H7 (cell line): ENCODE data around the gene DGKI. TPM values are rescaled to one million over a fixed set of nuclear protein-coding genes. Genes with fewer than 3 reads are reported as not detected.
"Not testable (repeated sequence)": the region's sequence is repeated elsewhere in the genome, so short reads cannot be mapped to it uniquely, and the experiment has no call there.

ENCODE experiments used
- DNase-seq: peaks from one replicate; pipeline ENCODE4 v3.0.0; 2012
- H3K27me3 ChIP-seq: 2 replicates; pipeline ENCODE4 v1.6.0; 2011; ENCODE audit warnings: mild to moderate bottlenecking, low read length; ENCODE audit not compliant: control insufficient read depth, insufficient read depth
- H3K36me3 ChIP-seq: replicated peaks from 2 replicates; pipeline ENCODE4 v1.5.1; 2011; ENCODE audit warnings: low read length; ENCODE audit not compliant: control insufficient read depth, insufficient read depth
- H3K4me3 ChIP-seq: 2 replicates; pipeline ENCODE4 v1.5.1; 2011; ENCODE audit warnings: low read depth, mild to moderate bottlenecking, control low read depth, low read length, moderate library complexity; ENCODE audit not compliant: insufficient read depth
- total RNA-seq: library from RNA; depleted of rRNA; stranded (reverse); fragments of >200 nt; shearing (Covaris generic); gene quantifications from 2 replicates; pipeline ENCODE4 v1.2.3, GENCODE V29; 2014

The DGKI gene
- total RNA-seq, 1 experiment from 2014 or later, result 0.14 TPM

DNA sequence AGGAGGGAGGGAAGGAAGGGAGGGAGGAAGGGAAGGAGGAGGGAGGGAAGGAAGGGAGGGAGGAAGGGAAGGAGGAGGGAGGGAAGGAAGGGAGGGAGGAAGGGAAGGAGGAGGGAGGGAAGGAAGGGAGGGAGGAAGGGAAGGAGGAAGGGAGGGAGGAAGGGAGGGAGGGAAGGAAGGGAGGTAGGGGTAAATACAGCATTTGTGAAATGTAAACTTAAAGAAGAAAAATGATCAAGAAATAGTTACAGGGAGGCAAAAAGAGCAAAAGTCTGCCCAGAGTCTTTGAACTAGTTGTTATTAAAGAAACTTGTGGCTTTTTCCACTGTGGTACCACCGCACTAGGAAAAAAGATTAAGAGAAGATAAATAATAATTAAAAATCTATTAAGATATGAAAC is 398.2 kb downstream of the DGKI start:
- not testable (repeated sequence) for H3K4me3 ChIP-seq, H3K36me3 ChIP-seq, H3K27me3 ChIP-seq, DNase-seq

GRCh38 chr7:137446025-137446424 is 400.7 kb downstream of the DGKI start:
- H3K36me3 ChIP-seq, result no peaks in the 10 kb centered on the region
- H3K4me3 ChIP-seq, result no peak overlapping the region
- no peaks in the 10 kb centered on the region for H3K27me3 ChIP-seq
- DNase-seq, result no peak

DNA sequence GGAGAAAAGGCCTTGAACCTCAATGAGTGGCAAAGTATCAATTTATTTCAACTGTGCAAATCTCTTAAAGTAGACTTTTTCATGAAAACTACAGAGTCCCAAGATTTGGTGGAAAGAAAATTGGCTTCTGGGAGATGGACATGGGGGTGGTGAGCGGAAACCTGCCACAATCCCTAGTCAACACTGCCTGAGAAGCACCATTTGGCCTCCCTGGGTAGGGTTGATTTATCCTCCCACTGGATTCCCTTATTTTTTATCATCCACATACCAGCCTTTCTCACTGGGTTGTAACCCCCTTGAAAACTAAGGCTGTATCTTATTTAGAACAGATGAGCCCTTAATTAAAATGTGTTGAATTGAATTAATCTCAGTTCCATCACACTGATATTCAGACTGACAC is 401.5 kb downstream of the DGKI start:
- DNase-seq, result no peak
- no peaks in the 10 kb centered on the region for H3K27me3 ChIP-seq

GRCh38 chr7:137443616-137444015 is 403.2 kb downstream of the DGKI start:
- Histone ChIP-seq H3K36me3 (no peaks in the 10 kb centered on the region), H3K27me3 (no peaks in the 10 kb centered on the region), H3K4me3 (no peak overlapping the region)
- DNase-seq, result no peak

More for the DNA sequence above, 401.5 kb downstream of the DGKI start:
- Histone ChIP-seq H3K36me3 (no peaks in the 10 kb centered on the region), H3K4me3 (no peak overlapping the region)

DNA sequence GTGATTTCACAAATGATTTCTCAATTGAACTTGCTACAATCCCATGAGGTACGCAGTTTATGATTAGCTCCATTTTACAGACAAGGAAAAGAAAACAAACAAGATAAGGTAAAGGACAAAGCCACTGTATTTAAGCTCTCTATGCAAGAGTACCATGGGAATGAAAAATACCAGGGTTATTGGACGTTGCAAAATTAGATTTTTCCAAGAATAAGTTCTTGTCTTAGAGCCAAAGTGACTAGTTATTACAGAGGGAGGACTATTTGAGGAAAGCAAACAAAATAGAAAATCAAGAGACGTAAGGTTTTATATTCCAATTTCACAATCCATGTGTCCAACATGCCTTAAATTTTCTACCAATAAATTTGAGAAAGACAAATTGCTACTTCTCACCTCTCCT is 405.3 kb downstream of the DGKI start:
- Histone ChIP-seq H3K27me3 (no peaks in the 10 kb centered on the region), H3K36me3 (no peaks in the 10 kb centered on the region), H3K4me3 (no peak overlapping the region)
- DNase-seq, result no peak

DNA sequence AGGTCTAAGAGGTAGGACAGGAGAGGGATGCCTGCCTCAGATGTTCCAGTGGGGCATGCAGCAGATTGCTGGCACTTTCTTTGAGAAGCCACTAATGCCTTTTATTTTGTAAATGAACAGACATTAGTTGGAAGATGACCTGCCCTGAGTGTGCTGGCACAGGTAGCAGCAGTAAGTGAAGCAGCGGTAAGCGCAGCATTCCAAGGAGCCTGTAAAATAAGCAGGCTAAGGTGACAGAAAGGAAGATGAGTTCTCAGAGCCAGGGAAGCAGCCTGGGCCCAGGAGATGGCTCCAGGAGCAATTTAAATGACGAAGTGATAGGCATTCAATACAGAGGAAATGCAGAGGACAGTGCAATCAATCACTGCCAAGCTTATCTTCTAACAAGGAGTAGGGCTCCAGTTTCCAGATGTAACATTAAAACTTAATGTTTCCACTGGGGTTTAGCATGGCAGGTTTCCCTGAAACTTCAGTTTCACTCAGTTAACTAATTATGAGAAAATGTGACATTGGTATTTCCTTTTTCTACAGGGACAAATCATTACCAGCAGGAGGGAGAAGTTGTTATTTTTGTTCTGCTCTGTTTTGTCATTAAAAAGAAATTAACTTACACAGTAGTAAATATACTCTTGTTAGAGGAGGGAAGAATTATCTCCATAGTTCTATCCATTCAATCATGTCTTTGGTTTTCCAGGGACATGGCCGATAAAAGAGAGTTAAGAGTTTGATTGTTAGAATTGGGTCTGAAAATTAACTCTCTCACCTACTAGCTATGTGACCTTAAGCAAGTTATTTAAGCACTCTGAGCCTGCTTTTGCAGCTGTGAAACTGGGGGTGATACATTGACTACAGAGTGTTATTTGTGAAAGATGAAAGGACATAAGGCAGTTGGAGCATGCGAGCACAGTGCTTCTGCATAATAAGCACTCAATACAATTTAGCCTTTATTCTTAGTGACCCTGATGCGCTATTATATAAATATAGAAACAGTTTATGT is 406.6 kb downstream of the DGKI start:
- H3K36me3 ChIP-seq, result no peaks in the 10 kb centered on the region
- no peak for DNase-seq
- H3K4me3 ChIP-seq, result no peak overlapping the region
- no peaks in the 10 kb centered on the region for H3K27me3 ChIP-seq

DNA sequence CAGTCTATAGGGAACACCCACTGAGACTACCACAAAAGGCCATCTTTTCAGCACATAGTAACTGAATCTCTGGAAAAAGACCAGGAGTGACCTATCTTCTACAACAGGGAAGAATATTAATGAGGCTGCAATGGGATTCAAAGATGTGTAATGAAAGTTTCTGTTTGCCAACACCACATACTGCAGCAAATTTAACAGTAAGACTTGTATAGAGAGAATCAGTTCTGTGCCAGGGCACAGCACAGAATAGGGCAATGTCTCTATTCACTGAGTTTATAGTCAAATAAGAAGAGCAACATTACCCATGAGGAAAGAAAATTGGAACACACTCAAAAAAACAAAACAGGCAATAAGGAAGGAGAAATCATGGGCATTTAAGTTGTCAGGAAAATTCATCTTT is 411.8 kb downstream of the DGKI start:
- H3K27me3 ChIP-seq, result no peaks in the 10 kb centered on the region
- DNase-seq, result no peak
- H3K36me3 ChIP-seq, result no peaks in the 10 kb centered on the region
- H3K4me3 ChIP-seq, result no peak overlapping the region

- no peak for DNase-seq
- Histone ChIP-seq H3K27me3 (no peaks in the 10 kb centered on the region), H3K4me3 (no peak overlapping the region), H3K36me3 (no peaks in the 10 kb centered on the region)
These were observed 412.2 kb downstream of the DGKI start for GRCh38 chr7:137434530-137434929.

- Histone ChIP-seq H3K4me3 (no peak overlapping the region), H3K27me3 (no peaks in the 10 kb centered on the region), H3K36me3 (no peaks in the 10 kb centered on the region)
- DNase-seq, result no peak
These were observed 423.5 kb downstream of the DGKI start for GRCh38 chr7:137423321-137423720.

DNA sequence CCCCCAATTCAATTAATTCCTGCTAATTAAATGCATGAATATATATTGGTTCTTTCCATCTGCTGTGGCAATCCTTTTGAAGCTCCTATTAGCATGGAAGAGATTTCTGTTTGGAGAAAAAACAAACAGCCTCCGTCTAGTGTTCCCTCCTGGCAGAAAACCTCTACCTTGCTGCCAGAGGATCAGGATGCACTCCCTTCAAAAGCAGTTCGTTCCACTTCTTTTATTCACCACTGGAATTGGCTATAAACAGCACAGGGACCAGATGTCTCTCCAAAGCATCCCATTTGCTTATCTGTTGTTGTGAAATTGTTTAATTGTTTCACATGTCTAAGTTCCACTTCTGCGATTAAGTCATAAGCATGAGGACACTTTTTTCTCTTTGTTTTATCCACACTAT is 425.4 kb downstream of the DGKI start:
- no peak for DNase-seq
- Histone ChIP-seq H3K4me3 (no peak overlapping the region), H3K36me3 (no peaks in the 10 kb centered on the region), H3K27me3 (no peaks in the 10 kb centered on the region)

DNA sequence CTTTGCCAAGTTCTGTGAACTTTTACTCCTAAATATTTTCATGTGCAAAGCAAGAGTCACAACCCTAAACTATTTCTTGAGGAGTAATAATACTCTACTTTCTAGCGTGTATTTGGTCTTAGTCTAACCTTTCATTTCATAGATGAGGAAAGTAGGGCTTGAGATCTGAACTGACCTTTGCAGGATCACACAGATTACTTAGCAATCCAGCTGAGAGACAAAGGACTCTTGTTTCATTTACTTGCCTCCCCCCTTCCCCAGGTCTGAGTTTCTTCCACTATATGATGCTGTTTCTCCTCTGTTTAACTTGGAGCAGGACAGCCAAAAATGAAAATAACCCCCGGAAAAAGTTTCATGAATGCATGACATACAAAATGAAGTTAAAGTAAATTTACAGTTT is 427.9 kb downstream of the DGKI start:
- Histone ChIP-seq H3K4me3 (no peak overlapping the region), H3K27me3 (no peaks in the 10 kb centered on the region), H3K36me3 (no peaks in the 10 kb centered on the region)
- DNase-seq, result no peak

DNA sequence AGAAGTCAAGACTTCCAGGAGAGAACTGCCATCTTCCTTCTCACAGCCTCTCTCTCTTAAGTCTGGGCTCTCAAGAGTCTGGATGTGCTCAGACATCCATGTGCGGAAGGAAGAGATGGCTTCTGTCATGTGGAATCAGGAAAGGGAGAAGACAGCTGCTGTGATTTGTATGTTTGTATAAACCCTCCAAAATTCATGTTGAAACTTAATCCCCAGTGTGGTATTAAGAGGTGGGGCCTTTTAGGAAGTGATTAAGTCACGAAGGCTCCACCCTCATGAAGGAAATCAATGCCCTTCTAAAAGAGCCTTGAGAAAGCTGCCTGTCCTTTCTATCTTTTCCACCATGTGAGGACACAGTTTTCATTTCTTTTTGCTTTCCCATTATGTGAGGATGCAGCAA is 429.3 kb downstream of the DGKI start:
- Histone ChIP-seq H3K36me3 (no peaks in the 10 kb centered on the region), H3K4me3 (no peak overlapping the region), H3K27me3 (no peaks in the 10 kb centered on the region)
- DNase-seq, result no peak

DNA sequence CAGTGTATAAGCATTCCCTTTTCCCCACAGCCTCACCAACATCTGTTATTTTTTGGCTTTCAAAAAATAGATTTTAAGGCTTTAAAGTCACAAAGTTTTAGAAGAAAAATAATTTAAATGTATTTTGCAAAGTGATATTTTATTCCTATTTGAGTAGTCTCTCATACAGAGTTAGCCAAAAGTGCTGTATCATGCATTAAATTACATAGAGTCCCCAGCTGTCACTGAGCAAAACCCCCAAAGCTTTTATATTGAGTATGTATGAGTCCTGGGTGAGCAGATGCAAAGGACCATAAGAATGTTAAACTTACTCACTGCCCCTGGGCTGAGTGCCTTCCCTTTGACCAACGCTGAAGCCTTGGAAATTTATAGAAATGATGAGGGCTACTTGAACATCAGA is 432.9 kb downstream of the DGKI start:
- H3K27me3 ChIP-seq, result no peaks in the 10 kb centered on the region
- H3K36me3 ChIP-seq, result no peaks in the 10 kb centered on the region
- DNase-seq, result no peak
- no peak overlapping the region for H3K4me3 ChIP-seq

GRCh38 chr7:137411446-137411845 is 435.3 kb downstream of the DGKI start:
- no peak overlapping the region for H3K4me3 ChIP-seq
- no peaks in the 10 kb centered on the region for H3K36me3 ChIP-seq
- no peaks in the 10 kb centered on the region for H3K27me3 ChIP-seq
- no peak for DNase-seq

GRCh38 chr7:137408126-137408525 is 438.6 kb downstream of the DGKI start:
- no peak overlapping the region for H3K4me3 ChIP-seq
- no peaks in the 10 kb centered on the region for H3K36me3 ChIP-seq
- H3K27me3 ChIP-seq, result no peaks in the 10 kb centered on the region
- DNase-seq, result no peak
